ENCODE data around the gene ARMC10.
"Not testable (repeated sequence)": the region's sequence is repeated elsewhere in the genome, so short reads cannot be mapped to it uniquely, and the experiment has no call there.

ARMC10 gene

GRCh38 chr7:103097041-103097440 lies 22.1 kb downstream of the ARMC10 start:
- in situ Hi-C loops (cut with MboI; ENCODE audit: low sequenced_read_pairs, unreplicated experiment), result no loop called here
- no peak for DNase-seq (ENCODE audit: low spot score)
- TF ChIP-seq, protein P1, sequence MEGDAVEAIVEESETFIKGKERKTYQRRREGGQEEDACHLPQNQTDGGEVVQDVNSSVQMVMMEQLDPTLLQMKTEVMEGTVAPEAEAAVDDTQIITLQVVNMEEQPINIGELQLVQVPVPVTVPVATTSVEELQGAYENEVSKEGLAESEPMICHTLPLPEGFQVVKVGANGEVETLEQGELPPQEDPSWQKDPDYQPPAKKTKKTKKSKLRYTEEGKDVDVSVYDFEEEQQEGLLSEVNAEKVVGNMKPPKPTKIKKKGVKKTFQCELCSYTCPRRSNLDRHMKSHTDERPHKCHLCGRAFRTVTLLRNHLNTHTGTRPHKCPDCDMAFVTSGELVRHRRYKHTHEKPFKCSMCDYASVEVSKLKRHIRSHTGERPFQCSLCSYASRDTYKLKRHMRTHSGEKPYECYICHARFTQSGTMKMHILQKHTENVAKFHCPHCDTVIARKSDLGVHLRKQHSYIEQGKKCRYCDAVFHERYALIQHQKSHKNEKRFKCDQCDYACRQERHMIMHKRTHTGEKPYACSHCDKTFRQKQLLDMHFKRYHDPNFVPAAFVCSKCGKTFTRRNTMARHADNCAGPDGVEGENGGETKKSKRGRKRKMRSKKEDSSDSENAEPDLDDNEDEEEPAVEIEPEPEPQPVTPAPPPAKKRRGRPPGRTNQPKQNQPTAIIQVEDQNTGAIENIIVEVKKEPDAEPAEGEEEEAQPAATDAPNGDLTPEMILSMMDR (IDR thresholded peaks at IDR 0.05; ENCODE audit: borderline replicate concordance, control extremely low read depth, extremely low read depth, insufficient read depth, missing control alignments), result no peak

DNA sequence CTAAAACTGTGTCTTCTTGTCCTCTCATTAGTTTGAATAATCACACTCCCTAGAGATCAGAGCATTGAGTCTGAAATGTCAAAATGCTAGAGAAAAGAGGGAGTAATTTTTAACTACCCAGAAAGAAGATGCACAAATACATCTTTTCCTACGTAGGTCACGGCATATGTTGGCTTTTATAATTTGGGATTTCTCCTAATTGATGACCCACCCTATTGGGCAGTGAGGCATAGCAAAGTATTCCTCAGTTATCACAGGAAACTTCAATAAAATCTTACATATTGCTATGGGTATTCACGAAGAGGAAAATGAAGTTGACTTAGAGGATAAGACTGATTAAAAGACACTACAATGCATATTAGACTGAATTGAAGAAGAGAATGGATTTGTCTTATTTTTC lies 25.4 kb downstream of the ARMC10 start:
- no peak for DNase-seq (ENCODE audit: low spot score)
- TF ChIP-seq, protein P1 (IDR thresholded peaks at IDR 0.05; ENCODE audit: borderline replicate concordance, control extremely low read depth, extremely low read depth, insufficient read depth, missing control alignments), result no peak
- in situ Hi-C loops (cut with MboI; ENCODE audit: low sequenced_read_pairs, unreplicated experiment), result no loop called here

DNA sequence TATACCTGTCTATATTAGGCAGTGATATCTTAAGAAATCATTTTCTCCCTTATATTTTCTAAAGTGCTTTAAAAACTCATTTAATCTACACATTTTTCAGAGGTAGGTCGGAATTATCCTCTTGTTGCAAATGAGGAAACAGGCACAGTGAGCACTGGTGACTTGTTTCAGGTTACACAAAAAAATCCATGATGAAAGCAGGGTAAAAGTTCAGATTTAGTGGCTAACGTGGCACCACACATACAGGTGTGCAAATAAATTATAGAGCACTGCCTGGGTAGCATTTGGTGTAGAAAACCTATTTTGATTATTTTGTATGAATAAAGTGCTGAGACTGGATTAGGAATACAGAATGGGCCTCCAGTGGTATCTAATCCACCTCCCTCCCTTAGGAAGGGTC lies 26.6 kb downstream of the ARMC10 start:
- TF ChIP-seq, protein P1 (IDR thresholded peaks at IDR 0.05; ENCODE audit: borderline replicate concordance, control extremely low read depth, extremely low read depth, insufficient read depth, missing control alignments), result no peak
- in situ Hi-C loops (cut with MboI; ENCODE audit: low sequenced_read_pairs, unreplicated experiment), result no loop called here
- DNase-seq (ENCODE audit: low spot score), result no peak

GRCh38 chr7:103106005-103106702 lies 31.2 kb downstream of the ARMC10 start:
- no peak for DNase-seq (ENCODE audit: low spot score)
- in situ Hi-C loops (cut with MboI; ENCODE audit: low sequenced_read_pairs, unreplicated experiment), result no loop called here
- TF ChIP-seq, protein P1 (IDR thresholded peaks at IDR 0.05; ENCODE audit: borderline replicate concordance, control extremely low read depth, extremely low read depth, insufficient read depth, missing control alignments), result no peak

GRCh38 chr7:103106703-103107070 lies 31.7 kb downstream of the ARMC10 start:
- in situ Hi-C loops (cut with MboI; ENCODE audit: low sequenced_read_pairs, unreplicated experiment); DNase-seq (ENCODE audit: low spot score): not testable (repeated sequence)

DNA sequence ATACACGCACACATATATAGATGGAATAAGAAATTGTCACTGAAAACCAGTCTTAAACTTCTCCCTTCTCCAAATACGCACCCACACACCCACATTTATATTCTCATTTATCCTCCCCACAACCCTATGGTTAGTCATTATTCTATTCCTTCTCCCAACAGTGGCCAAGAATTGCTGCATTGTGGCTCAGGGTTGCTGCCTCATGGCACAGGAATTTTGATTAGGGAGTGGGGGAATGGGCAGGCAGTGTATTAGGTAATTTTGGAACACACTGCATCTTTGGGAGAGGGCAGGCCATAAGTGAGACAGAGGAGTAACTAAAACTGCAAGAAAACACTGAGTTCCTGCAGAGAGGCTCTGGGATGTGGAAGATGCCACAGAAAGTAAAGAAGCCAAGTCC lies 38.2 kb downstream of the ARMC10 start:
- TF ChIP-seq, protein P1 (IDR thresholded peaks at IDR 0.05; ENCODE audit: borderline replicate concordance, control extremely low read depth, extremely low read depth, insufficient read depth, missing control alignments), result no peak
- in situ Hi-C loops (cut with MboI; ENCODE audit: low sequenced_read_pairs, unreplicated experiment), result no loop called here
- no peak for DNase-seq (ENCODE audit: low spot score)

DNA sequence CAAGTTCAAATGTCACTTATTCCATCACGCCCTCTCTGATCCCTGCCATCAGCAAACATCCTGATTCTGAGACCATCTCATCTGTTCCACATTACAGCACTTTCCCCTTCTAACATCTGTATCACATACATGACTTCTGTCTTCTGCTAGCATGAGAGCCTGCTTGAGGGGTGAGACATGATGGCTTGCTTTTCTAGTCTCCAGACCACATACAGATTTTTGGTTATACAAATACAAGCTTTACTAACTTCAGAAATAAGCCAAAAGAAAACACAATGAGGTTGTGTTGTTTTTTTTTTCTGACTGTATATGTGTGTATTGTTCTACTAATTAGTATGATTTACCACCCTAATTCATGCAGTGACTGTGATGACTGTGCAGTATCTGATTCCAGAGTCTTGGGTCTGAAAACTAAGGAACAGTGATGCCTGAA lies 39.7 kb downstream of the ARMC10 start:
- no peak for DNase-seq (ENCODE audit: low spot score)

More for the DNA sequence above, 39.7 kb downstream of the ARMC10 start:
- in situ Hi-C loops (cut with MboI; ENCODE audit: low sequenced_read_pairs, unreplicated experiment), result no loop called here
- TF ChIP-seq, protein P1 (IDR thresholded peaks at IDR 0.05; ENCODE audit: borderline replicate concordance, control extremely low read depth, extremely low read depth, insufficient read depth, missing control alignments), result no peak
